HEK293T (cell line): ENCODE data around the gene PLD5.

Experiments
- CTBP1 ChIP-seq: fragments of 450-650 bp; IDR thresholded peaks from 2 replicates; pipeline ENCODE4 v1.6.1; 2016; ENCODE audit warnings: borderline replicate concordance
- ELF4 ChIP-seq: fragments of 450-650 bp; IDR thresholded peaks from 2 replicates; pipeline ENCODE4 v1.6.1; 2017; ENCODE audit warnings: antibody characterized with exemption
- FOXK2 ChIP-seq: fragments of 450-650 bp; IDR thresholded peaks from 2 replicates; pipeline ENCODE4 v1.6.1; 2016; ENCODE audit warnings: mild to moderate bottlenecking
- HDGF ChIP-seq: fragments of 450-650 bp; IDR thresholded peaks from 2 replicates; pipeline ENCODE4 v1.6.1; 2017; ENCODE audit warnings: antibody characterized with exemption, borderline replicate concordance
- SP1 ChIP-seq: fragments of 450-650 bp; IDR thresholded peaks from 2 replicates; pipeline ENCODE4 v1.6.1; 2017
- SUZ12 ChIP-seq: fragments of 450-650 bp; IDR thresholded peaks from 2 replicates; pipeline ENCODE4 v1.6.1; 2016; ENCODE audit warnings: mild to moderate bottlenecking
- TARDBP ChIP-seq: fragments of 450-650 bp; IDR thresholded peaks from 2 replicates; pipeline ENCODE4 v1.6.1; 2016

DNA sequence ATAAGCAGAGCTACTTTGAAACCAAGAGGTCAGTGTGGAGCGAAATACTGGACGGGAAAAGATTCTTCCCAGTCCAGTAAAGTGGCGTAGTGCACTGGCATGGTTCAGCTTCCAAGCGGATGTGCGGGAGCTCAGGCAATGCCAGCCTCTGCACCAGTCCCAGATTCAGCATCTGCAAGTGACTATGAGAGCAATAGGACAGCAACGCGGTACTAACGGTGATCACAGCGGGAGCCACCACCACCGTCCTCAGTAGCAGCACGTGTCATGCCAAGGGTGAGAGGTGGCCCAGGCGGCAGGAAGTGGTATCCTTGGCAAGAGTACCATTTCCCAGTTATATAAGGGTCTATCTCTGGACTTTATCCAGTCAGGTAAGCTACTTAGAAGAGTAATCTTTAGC, 17.8 kb downstream of the PLD5 start:
- TF ChIP-seq CTBP1 (no peak), SP1 (no peak), ELF4 (no peak), TARDBP (no peak), HDGF (no peak), FOXK2 (no peak), SUZ12 (no peak)
